H1 (cell line): ENCODE data around the gene LILRB3.

Experiments used
- EZH2 ChIP-seq: fragments of 200-600 bp; sonication (generic); IDR thresholded peaks from 2 replicates; pipeline ENCODE4 v1.7.1; 2012; ENCODE audit warnings: low read depth, mild to moderate bottlenecking, moderate library complexity, low read length, inconsistent platforms; ENCODE audit not compliant: severe bottlenecking
- NANOG ChIP-seq: IDR thresholded peaks from 2 replicates; pipeline ENCODE4 v1.6.1; 2011; ENCODE audit warnings: low read length, low read depth, mild to moderate bottlenecking, inconsistent platforms; ENCODE audit not compliant: insufficient read depth, poor library complexity, severe bottlenecking
- POLR2AphosphoS5 ChIP-seq: IDR thresholded peaks from 2 replicates; pipeline ENCODE4 v1.6.1; 2011; ENCODE audit warnings: low read depth, low read length

DNA sequence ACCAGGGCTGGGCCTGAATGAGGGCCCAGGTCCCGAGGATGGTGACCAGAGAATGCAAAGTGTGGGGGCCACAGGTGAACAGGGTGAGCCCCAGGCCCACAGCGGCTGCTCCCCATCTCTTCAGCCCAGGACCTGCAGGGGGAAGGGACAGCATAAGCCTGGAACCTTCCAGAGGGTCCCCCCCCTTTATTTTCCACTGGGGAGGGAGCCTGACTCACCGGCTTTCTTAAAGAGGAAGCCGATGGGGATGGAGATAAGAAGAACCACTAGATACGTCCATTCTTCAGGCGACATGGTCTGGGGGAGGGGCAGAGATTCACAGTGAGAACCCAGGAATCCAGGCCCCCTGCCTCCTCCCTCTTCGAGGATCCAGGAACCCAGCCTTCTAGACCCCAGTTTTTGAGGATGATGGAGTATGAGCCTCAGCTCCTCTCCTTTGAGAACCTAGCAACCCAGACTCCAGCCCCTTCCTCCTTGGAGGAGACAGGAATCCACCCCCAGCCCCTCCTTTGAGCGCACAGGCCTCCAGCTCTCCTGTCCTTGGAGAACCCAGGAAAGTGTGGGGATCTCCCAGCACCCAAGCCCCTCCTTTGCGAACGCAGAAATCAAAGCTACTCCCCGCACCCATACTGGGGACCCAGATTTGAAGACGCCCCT lies 34.5 kb downstream of the LILRB3 start:
- TF ChIP-seq EZH2 (no peak), NANOG (no peak), POLR2AphosphoS5 (no peak)
